Dermis blood vessel endothelial cell (primary cell): ENCODE measurements around the gene CHST8. TPM values are rescaled to one million over a fixed set of nuclear protein-coding genes. Genes with fewer than 3 reads are reported as not detected.

Experiments used
- DNase-seq: peaks from one replicate; pipeline ENCODE4 v3.0.0; 2010
- total RNA-seq: library from RNA; depleted of rRNA; stranded (reverse); fragments of >200 nt; gene quantifications from 2 replicates; pipeline ENCODE4 v1.2.3, GENCODE V29; 2014

The CHST8 gene
- total RNA-seq, 1 donor from 2014 or later: not detected

DNA sequence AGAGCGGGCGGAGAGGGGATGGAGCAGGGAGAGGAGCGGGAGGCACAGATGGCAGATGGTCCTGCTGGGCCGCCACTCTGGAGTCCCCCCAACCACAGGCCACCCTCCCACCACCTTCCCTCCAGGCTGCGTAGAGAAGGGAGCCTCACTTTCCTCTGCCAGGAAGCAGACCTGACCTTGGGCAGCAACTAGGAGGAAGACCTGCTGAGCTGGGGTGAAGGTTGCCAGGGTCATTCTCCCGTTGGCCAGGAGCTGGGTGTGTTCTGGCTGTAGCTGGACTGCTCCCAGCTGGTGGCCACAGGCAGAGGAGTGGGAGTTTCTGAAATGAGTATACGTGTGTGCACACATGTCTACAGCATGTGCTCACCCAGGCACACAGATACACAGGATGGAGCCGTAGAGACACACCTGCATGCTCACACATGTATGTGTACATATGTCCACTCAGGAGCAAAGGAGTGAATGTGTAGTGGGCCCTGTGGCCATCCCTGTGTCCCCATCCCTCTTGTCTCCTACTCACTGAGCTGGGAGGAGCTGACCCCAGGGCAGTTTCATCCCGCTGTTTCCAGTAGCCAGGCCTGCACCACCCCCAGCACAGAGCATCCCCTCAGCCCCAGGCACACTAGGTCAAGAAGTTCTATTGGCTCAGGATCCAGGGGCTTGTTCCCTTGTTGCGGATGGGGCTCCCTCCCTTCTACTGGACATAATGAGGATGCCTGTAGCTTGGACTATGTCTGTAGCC lies 53.0 kb downstream of the CHST8 start:
- DNase-seq: no peak

DNA sequence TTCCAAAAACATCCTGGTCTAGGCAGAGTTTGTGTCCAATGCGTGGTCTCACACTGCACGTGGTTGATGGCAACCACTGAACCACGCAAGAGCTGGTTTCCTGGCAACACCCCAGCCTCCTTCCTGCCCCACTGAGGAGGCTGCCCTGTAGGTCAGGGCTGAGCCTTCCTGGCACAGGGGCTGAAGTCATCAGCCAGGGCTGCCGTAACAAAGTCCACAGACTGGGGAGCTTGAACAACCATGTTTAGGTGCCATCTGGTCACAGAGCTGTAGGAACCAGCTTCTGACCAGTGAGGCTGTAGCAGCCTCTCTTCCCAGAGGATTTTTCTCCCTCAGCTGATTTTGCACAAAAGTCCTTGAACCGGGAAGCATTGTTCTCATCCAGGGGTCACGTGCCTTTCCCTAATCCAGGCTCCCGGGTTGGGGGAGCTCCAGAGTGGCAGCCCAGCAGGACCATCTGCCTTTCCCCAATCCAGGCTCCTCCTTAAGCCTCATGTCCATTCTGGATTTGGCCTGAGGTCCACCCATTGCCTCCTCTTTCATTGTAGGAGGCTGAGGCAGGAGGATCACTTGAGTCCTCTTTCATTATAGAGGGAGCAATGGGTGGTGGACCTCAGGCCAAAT lies 53.9 kb downstream of the CHST8 start:
- no peak for DNase-seq

DNA sequence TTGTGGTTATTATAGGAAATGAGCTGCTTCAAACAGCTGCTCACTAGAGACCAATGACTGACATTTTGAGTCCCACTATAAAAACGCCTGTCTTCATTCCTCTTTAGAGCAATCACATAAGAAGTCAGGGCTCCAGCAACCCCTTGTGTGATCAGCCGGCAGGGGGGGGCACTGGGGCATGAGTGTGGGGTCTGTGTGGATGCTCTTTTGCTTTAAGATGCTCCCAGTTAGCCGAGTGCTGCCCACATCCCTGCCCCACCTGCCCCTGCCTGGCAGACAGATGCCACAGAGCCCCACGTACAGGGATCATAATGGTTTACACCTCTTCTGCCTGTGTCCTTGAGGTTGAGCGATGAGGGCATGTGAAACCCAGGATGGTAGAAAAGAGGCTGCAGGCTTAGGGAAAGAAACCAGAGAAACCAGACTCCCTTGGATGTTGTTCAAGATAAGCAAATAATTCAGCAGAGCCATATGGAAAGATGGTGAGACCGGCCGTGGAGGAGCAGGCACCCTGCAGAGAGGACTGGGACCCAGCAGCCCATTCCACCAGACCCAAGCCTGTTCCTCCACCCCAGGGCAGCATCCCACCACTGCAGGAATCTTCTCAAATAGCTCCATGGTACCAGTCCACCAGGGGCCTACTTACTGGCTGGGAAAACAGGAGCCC lies 55.4 kb downstream of the CHST8 start:
- no peak for DNase-seq

DNA sequence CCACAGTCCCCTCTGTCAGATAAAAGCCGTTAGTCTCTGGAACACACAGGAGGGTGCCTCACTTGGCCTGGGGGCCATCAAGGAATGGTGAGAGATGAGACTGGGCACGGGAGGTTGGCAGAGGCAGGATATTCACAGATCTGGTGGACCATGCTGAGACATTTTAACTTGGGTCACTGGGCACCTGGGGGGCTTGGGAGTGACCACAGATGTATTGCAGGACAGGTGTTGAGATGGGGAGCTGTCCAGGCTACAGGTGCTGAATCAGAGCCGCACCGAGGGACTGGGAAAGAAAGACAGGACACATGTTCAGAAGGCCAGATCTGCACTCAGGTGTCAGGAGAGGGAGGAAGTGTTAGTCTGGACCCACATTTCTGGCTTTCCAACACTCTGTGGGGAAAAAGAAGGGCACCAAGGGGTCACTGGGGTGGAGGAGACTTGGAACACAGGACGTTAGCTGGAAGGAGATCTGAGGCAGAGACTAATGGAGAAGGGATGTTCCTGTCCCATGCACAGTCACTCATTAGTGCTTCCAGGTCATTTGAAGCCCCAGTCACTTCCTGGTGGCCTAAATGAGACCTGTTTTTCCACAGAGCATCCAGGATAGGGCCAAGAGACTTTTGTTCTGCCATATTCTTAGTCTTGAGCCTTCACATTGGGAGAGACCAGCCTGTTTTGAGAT lies 56.1 kb downstream of the CHST8 start:
- DNase-seq: no peak

DNA sequence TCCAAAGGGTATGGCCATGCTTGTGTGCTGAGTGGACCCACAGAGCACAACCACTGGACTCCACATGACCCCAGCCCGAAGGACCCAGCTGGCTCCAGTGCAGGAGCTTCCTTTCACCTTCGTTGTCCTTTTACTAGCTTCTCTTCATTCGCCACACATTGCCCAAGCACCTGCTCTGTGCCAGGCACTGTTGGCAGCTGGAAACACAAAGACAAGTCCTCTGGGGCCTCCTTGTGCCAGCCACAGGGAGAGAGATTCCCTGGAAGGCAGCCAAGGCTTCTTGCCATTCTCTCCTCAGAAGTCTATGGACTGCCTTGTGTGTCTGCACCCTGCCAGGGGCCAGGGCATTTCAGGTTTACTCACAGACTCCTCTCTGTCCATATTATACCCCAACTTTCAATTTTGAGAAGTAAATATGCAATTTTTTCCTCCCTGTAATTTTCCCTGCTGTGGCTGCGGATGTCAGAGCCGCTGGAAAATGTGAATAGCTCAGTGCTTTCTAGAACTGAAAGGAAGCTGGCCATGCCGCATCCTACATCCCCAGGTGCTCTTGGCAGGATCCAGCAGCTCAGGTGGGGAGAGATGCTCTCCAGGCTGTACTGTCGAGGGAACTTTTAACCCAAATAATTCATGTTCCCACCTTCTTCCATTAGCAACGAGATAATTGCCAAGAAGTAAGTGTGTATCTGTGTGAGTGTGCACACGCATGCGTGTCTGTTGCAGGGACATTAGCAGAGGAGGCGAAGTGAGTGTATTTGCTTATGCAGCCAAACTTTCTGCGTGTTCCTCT lies 57.2 kb downstream of the CHST8 start:
- no peak for DNase-seq

DNA sequence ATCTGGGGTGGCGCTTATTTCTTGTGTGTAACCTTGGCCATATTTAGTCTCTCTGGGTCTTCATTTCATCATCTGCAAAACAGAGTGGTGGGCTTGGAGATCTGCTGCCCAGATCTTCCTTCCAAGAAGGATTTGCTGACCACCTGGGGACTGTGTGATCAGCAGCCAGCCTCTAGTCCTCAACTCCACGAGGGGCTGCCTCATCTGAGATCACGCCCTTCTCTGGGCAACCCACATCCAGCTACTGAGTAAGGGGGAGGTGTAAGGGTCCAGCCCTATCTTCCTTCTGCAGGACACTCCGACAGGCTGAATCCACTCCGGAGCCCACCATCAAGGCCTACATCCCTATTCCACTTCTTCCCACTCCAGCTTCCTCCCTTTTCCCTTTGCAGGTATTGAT lies 57.9 kb downstream of the CHST8 start:
- no peak for DNase-seq

DNA sequence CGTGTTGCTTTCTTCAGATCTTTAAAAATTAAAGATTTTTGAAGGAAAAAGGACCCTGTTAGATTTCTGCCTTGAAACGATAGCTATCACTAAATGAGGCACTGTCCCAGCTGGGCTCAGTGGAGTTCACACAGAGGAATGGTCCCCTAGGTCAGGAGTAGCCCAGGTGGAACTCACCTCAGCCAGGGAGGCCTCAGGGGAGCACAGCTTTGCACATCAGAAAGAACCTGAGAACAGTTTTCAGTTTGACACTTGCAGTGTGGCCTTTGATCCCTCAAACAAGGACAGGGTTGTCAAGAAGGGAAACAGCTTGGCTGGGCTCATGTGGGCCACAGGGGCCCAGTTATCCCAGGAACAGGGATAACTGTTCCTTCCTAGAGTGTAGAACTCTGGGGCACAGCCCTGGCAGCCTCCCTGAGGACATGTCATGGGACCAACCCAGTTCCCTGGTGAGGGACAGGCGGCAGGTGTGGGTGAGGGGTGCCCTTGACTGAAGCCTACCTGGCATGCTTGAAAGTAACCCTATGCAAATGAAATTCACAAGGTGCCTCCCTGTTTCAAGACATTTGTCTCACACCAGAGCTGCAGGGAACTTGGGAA lies 59.4 kb downstream of the CHST8 start:
- DNase-seq: no peak

DNA sequence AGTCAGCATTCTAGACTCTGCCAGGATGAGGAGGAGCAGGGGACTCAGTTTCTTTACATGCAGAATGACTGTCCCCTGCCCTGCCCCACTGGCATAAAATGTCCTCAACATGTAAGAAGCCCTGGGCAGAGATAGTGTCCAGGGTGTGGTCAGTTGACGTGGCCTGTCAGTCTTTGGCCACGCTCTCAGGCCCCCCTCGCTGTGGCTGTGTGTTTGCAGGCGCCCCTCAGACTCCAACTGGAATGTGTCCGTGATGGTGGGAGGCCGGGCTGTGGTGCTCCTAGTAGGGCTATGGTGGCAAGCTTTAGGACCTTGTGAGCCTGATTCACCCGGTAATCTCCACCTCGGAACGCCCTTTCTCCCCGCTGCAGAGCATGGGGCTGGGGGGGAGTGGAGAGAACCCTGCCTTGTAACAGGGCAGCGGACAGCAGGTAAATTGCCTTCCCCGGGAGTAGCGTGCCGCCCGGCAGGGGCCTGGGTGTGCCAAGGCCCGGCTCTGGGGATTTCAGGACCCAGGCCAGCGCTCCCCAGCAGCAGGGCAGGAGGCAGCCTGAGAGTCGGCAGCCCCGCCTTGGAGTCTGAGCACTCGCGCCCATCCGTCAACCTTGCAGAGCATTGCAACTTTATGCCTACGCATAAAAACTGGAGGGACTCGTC lies 62.3 kb downstream of the CHST8 start:
- peak; percentile 65 for DNase-seq

DNA sequence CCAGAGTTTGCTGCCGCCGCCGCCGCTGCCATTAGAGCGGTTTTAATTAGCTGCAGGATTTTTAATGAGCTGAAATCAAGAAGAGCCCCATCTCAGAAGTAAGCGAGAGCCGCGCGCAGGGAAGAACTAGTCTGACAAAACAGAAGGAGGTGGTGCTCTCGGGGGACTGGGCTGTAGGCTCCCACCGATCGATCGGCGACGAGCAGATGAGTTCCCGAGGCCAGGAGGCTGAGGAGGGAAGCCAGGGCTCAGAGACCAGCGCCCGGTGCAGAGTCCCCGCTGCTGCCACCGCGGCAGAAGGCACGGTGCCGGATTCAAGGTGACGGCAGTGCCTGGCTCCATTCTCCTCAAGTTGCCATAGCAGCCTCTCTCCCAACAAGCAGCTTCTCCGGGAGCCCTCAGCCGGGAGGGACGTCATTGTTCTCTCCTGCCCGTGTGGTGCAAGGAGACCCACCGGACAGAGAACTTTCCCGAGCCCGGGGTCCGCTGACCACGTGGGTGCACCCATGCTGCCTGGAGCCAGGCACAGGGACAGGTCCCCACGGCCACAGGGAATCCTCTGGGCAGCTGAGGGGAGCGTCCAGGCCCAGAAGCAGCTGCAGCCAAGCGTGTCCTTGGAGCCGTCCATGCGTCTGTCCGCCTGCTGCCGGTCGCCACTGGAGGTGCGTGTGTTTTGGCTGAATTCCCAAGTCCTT lies 62.9 kb downstream of the CHST8 start:
- no peak for DNase-seq

DNA sequence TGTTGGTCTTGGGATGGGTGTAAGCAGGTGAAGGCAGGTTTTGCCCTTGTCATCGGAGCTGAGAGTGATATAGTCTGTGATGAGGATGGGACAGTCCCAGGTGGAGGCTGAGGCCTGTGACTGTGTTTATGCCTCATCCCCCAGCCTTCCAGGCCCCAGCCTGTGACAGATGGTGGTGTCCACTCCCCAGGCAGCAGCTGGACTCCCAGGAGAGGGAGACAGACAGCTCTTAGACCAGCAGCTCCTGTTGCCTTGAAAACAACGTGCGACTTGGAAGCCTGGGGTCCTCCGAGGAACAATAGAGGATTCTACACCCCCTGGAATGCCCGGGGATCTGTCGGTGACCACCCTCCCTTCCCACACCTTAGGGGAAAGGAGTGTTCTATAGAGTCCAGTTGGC lies 63.8 kb downstream of the CHST8 start:
- no peak for DNase-seq

DNA sequence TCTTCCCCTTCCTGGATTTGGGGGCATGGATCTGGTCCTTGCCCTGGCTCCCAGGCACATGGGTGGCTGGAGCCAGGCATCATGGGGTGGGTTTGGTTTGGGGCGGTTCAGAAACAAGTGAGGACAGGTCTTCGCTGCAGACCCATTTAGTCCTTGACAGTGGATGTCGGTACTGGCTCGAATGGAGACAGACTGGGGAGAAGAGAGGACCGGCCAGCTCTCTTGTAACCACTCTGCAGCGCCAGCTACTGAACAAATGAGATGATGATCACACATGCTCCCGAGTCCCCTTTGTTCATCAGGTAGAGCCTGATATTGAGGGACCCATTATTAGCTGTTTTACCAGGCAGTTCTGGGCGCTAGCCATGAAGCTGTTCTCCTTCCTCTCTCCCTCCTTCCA lies 64.5 kb downstream of the CHST8 start:
- DNase-seq: no peak

DNA sequence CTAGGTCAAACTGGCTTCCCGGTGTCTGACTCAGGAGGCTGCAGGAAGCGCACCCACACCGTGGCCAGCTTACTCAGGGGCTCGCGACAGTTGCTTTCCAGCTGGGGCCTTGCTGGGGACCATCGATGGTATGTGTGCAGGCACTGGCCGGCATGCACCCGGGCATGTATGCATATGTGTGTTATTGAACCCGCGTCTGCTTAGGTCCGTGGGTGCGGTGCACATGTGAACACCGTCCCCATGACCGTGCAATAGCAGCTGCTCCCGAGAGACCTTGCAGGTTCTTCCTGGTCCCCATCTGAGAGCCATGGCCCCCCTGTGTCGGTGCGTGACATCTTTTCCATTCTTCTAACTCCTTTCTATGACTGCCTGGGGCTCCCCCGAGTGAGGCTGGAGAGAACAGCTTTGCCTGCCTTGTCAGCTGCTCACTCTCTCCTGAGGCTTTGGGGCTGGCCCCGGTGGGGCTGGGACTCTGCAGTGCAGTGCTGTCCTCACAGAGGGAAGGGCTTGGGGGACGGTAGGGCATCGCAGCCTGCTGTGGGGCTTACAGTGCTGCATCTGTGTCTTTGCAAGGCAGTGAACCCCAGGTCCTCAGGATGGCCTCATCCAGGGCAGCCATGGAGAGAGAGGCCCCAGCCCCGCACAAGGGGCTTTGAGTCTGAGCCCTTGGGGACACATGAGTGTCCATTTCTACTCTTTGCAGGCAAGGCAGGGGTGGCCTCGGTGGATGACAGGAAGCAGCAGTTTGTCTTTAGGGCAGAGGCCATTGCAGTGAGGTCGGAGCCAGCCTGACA lies 65.1 kb downstream of the CHST8 start:
- DNase-seq: no peak

DNA sequence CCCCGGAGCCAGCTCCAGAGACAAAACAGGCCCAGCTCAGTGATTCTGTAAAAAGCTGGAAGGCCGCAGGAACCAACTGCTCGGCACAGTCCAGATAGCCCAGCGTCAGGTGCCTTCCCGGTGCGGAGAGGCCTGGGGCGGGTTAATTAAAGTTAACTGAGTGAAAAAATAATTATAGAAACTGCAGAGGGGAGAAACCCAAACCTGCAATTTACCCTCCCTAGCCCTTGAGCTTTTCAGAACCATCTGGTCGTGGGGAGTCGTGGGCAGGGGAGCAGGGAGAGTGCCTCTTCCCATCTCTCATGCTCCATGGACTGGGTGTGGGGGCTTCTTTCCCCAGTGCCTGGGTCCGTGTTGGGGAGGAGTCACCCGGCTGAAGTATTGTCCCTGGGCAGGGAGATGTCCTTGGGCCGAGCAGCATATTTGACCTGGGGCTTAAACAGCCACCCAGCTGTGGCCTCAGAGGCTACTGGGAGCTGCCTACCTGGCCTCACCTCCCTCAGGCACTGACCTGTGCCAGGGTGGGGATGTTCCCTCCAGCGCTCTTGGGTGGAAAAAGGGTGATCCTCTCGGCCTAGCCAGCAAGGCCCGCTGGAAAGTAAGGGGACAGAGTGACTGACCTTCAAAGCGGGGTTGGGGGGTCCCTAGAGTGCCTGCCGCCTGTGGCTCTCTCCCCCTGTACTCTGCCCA lies 65.9 kb downstream of the CHST8 start:
- no peak for DNase-seq

DNA sequence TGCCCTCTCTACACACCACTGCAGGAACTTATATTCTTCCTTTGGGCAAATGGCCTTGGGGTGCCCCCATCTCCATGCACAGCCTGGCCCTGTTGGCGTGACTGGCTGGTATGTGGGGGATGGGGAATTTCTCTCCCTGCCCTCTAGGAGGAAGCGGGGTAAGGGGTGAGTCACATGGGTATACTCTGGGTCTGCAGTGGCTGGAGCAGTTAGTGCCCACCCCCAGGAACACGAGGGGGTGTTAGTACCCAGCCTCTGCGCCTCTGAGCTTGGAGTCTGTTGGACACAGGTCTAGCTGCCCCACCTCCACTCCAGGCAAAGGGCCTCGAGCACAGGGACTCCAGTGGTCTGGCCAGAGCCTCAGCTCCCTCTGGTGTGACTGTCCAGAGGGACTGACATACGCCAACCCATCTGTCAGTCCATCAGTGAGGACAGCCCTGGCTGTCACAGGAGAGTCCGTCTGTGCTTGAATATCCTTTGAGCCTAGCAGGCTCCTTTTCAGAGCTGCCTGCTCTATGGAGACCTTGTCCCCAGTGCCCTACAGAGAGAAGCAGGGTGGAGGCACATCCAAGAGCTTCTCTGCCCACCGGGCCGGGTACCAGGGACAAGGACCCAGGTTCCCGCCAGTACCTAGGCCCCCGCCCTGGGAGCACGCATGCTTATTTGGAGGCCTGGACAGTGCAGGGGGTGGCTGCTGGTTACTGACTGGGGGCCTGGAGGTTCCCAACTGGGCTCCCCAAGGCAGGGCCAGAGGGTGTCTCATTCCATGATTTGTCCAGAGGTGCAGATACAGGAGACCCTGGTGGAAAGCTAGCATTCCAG lies 66.6 kb downstream of the CHST8 start:
- DNase-seq: no peak

DNA sequence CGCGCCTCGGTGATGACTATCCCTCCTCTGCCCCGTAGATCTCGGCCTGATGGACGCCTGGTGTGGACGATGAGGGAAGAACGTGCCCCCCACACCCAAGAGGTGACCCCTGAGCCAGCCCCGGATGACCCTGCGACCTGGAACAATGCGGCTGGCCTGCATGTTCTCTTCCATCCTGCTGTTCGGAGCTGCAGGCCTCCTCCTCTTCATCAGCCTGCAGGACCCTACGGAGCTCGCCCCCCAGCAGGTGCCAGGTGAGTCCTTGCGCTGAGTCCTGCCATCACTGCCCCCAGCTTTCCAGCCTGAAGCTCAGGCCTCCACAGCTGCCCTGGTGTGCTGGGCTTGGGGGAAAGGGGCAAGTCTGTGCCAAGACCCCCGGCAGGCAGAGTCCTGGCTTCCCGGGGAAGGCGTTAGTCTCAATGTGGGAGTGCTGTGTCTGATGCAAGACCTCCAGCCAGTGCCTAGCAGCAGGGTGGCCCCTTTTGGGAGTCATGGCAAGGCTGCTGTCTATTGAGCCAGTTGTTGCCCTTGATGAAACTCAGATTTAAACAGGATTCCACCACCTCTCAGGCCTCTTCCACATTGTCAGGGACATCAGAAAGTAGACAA lies 67.5 kb downstream of the CHST8 start:
- no peak for DNase-seq

DNA sequence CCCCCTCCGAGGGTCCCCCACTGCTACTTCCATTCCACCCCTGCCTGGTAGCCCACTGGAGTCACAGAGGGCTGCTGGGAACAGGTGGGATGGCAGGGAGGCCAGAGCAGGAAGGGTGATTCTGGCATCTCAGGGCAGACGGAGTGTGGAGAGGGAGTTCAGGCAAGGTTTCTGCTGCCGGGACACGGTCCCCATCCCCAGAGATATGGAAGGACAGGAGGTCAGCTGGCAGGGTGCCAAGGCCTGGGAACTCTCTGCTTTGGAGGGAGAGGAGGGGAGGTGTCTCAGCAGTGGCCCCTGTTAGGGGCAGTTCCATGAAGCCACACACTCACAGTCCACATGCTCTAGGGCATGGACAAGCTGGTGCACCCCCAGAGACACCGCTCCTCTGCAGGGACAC lies 68.1 kb downstream of the CHST8 start:
- DNase-seq: no peak

DNA sequence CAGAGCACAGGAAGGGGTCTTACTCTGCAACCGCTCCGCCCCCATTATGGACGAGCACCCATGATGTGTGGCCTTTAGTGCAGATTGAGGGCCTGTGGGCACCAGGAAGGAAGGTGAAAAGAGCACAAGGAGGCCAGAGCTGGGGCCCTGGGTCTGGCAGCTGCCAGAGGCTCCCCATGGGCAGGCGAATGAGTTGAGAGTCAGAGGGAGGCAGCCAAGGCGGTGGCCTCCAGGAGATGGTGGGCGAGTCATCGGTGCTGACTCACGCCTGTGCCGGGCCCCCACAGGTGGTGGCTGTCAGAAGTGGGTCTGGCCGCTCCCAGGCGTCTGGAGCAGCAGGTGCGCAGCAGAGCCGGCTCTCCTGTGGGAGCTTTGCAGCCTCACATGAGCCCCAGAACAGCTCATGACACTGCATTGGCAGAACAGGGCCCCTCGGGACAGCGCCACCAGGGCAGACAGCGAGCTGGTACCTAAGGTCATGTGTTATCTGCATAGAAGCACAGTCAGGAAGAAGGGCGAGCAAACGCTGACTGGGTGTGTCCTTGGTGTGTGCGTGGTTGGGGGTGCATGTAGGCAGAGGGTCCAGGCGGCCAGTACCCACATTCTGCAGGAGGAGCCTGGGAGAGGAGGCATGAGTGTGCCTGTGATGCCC lies 68.8 kb downstream of the CHST8 start:
- no peak for DNase-seq

DNA sequence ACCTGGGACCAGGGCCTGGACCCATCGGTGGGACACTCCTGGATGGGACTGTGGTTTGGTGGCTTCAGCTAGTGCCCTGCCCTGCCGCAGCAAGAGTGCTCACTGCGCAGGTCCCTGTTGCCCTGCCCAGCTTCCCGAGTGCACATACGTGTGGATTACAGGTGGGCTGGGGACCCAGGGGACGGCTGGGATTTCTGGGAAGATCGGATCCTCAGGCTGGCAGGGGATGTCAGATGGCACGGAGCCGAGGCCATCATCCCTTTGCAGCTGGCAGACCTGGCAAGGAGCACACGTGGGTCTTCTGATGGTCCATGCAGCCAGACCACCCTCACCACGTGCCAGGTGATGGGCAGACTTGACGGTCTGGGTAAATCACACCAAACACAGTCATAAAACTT lies 69.3 kb downstream of the CHST8 start:
- no peak for DNase-seq
